ENCODE measurements around the gene KCNK10. TPM values are rescaled to one million over a fixed set of nuclear protein-coding genes. Genes with fewer than 3 reads are reported as not detected.

KCNK10 gene
- total and polyA plus RNA-seq, 9 donors: 0.05 TPM; not detected in 8

GRCh38 chr14:88245321-88245720, 77.7 kb downstream of the KCNK10 start:
- DNase-seq: no peak
- no peaks in the 10 kb centered on the region for H3K27me3 ChIP-seq
- intact Hi-C loops (cut with DNase I): no loop called here
- TF ChIP-seq CTCF (IDR thresholded peaks at IDR 0.05): no peak
- no peak overlapping the region for H3K4me3 ChIP-seq
- no peaks in the 10 kb centered on the region for H3K9me3 ChIP-seq
- H3K36me3 ChIP-seq: no peaks in the 10 kb centered on the region
- no peak overlapping the region for H3K27ac ChIP-seq
- WGBS, 3 donors: 3 to 11% (median 8%) methylated on average over 8 of the region's 8 CpGs
- no peaks in the 10 kb centered on the region for H3K4me1 ChIP-seq (ENCODE audit: insufficient read depth)

- TF ChIP-seq EP300 (IDR thresholded peaks at IDR 0.05): no peak
- TF ChIP-seq POLR2A (IDR thresholded peaks at IDR 0.05): no peak
- TF ChIP-seq CTCF (IDR thresholded peaks at IDR 0.05): no peak
- H3K27me3 ChIP-seq: no peaks in the 10 kb centered on the region
- H3K9me3 ChIP-seq: no peaks in the 10 kb centered on the region
- intact Hi-C loops (cut with DNase I): no loop called here
- H3K4me3 ChIP-seq: no peak overlapping the region
- H3K36me3 ChIP-seq: no peaks in the 10 kb centered on the region
- no peak for DNase-seq
- WGBS, 3 donors: 57 to 60% (median 57%) methylated on average over 4 of the region's 4 CpGs
- no peak overlapping the region for H3K27ac ChIP-seq
- H3K4me1 ChIP-seq (ENCODE audit: insufficient read depth): no peaks in the 10 kb centered on the region
These were observed 79.1 kb downstream of the KCNK10 start for GRCh38 chr14:88243946-88244345.

GRCh38 chr14:88242446-88242845, 80.6 kb downstream of the KCNK10 start:
- Histone ChIP-seq H3K9me3 (no peaks in the 10 kb centered on the region), H3K4me1 (ENCODE audit: insufficient read depth) (no peaks in the 10 kb centered on the region), H3K36me3 (no peaks in the 10 kb centered on the region), H3K27me3 (no peaks in the 10 kb centered on the region), H3K4me3 (no peak overlapping the region), H3K27ac (no peak overlapping the region)
- DNase-seq: no peak
- TF ChIP-seq POLR2A (IDR thresholded peaks at IDR 0.05): no peak
- TF ChIP-seq EP300 (IDR thresholded peaks at IDR 0.05): no peak
- TF ChIP-seq CTCF (IDR thresholded peaks at IDR 0.05): no peak
- WGBS, 3 donors: 81 to 90% (median 83%) methylated on average over 5 of the region's 5 CpGs
- intact Hi-C loops (cut with DNase I): no loop called here

DNA sequence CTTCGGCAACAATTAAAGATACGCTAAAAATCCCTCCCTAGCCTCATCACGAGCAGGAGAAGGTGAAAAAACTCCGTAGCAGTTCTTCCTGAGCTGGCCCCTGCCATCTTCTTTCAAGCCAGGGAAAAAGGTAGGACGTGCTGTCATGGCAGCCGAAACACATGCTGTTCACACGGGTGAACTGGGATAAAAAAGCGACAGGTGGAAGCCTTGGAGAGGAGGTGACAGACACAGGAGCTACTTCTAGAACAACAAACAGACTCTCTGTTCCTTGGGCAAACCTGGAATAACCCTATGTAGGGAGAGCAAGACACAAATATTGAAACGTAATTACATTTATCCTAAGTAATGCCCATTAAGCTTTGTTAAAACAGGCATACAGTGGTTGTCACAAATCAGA, 81.3 kb downstream of the KCNK10 start:
- 78 to 86% (median 78%) methylated on average over 9 of the region's 9 CpGs for WGBS, 3 donors
- TF ChIP-seq CTCF (IDR thresholded peaks at IDR 0.05): no peak
- no peak for TF ChIP-seq POLR2A (IDR thresholded peaks at IDR 0.05)
- TF ChIP-seq EP300 (IDR thresholded peaks at IDR 0.05): no peak
- intact Hi-C loops (cut with DNase I): no loop called here
- no peak for DNase-seq
- Histone ChIP-seq H3K9me3 (no peaks in the 10 kb centered on the region), H3K4me3 (no peak overlapping the region), H3K27ac (no peak overlapping the region), H3K36me3 (no peaks in the 10 kb centered on the region), H3K27me3 (no peaks in the 10 kb centered on the region), H3K4me1 (ENCODE audit: insufficient read depth) (no peaks in the 10 kb centered on the region)

GRCh38 chr14:88234442-88234841, 88.6 kb downstream of the KCNK10 start:
- Histone ChIP-seq H3K4me3 (no peak overlapping the region), H3K36me3 (no peaks in the 10 kb centered on the region), H3K4me1 (ENCODE audit: insufficient read depth) (no peaks in the 10 kb centered on the region), H3K27ac (no peak overlapping the region), H3K9me3 (no peaks in the 10 kb centered on the region), H3K27me3 (no peaks in the 10 kb centered on the region)
- WGBS, 3 donors: 73 to 91% (median 86%) methylated on average over 4 of the region's 4 CpGs
- DNase-seq: no peak
- no peak for TF ChIP-seq CTCF (IDR thresholded peaks at IDR 0.05)
- no peak for TF ChIP-seq POLR2A (IDR thresholded peaks at IDR 0.05)
- no peak for TF ChIP-seq EP300 (IDR thresholded peaks at IDR 0.05)
- intact Hi-C loops (cut with DNase I): no loop called here

All from ovary (tissue), 9 donors.